ENCODE measurements around the gene RCHY1. TPM values are rescaled to one million over a fixed set of nuclear protein-coding genes. Genes with fewer than 3 reads are reported as not detected.

RCHY1 gene
- 26.1 and 57.8 TPM in 2 replicates for total RNA-seq

GRCh38 chr4:75514131-75514948, at the start of gene RCHY1, which contains the start of gene THAP6:
RCHY1 (minus strand) TSS chr4:75514403; CDS start chr4:75514286, 117 bp downstream.
THAP6 (plus strand) TSS chr4:75514473; CDS start chr4:75515453, 980 bp downstream.

GRCh38 chr4:75555294-75556164, 41.3 kb upstream of the RCHY1 start, which contains the start of gene ODAPH:
ODAPH (plus strand) TSS chr4:75556066; CDS start chr4:75556083, 17 bp downstream.

Other genes starting within 250 kb of the RCHY1 start
- gene THAP6, start 70 bp upstream of the RCHY1 start, total RNA-seq = 3.7 and 7.7 TPM in 2 replicates
- gene ODAPH, start 41.7 kb upstream of the RCHY1 start, total RNA-seq = not detected in 2 replicates
- gene CDKL2, start 116.1 kb upstream of the RCHY1 start, total RNA-seq = 0.06 and 0.16 TPM in 2 replicates
- 113 and 184 TPM in 2 replicates for gene G3BP2, start 159.0 kb upstream of the RCHY1 start, total RNA-seq
- gene USO1, start 210.2 kb upstream of the RCHY1 start, total RNA-seq = 46.8 and 97.6 TPM in 2 replicates